GM18870 (cell line): ENCODE measurements around the gene PRSS36.
"Not testable (repeated sequence)": the region's sequence is repeated elsewhere in the genome, so short reads cannot be mapped to it uniquely, and the experiment has no call there.

Experiments
- ATAC-seq: cut with Tn5 transposase; IDR thresholded peaks from one replicate; pipeline ENCODE4 v1.9.1; 2021; ENCODE audit warnings: moderate library complexity; ENCODE audit not compliant: unreplicated experiment

The PRSS36 gene

GRCh38 chr16:31142109-31143010 lies 7.5 kb downstream of the PRSS36 start:
- peak; percentile 66 for ATAC-seq

GRCh38 chr16:31141489-31142108 lies 8.3 kb downstream of the PRSS36 start:
- peak; percentile 20 for ATAC-seq

- ATAC-seq, result not testable (repeated sequence)
Observed at GRCh38 chr16:31141071-31141469, 8.8 kb downstream of the PRSS36 start.

GRCh38 chr16:31138621-31139578 lies 11.0 kb downstream of the PRSS36 start:
- ATAC-seq, result no peak

GRCh38 chr16:31136822-31137499 lies 12.9 kb downstream of the PRSS36 start:
- ATAC-seq, result not testable (repeated sequence)

GRCh38 chr16:31136287-31136662 lies 13.6 kb downstream of the PRSS36 start:
- ATAC-seq, result no peak

GRCh38 chr16:31135535-31136286 lies 14.2 kb downstream of the PRSS36 start, which contains the start of gene PRSS8:
Gene PRSS8, minus strand, starts transcription at chr16:31135727. Its CDS starts 229 bp downstream, at chr16:31135498.
- ATAC-seq, result no peak

- ATAC-seq, result no peak
Observed at GRCh38 chr16:31134625-31135534, 15.0 kb downstream of the PRSS36 start.

GRCh38 chr16:31134091-31134571 lies 15.7 kb downstream of the PRSS36 start:
- no peak for ATAC-seq

- no peak for ATAC-seq
Observed at GRCh38 chr16:31133046-31133501, 16.8 kb downstream of the PRSS36 start.

GRCh38 chr16:31132303-31132979 lies 17.4 kb downstream of the PRSS36 start:
- ATAC-seq, result no peak

GRCh38 chr16:31131841-31132271 lies 18.0 kb downstream of the PRSS36 start:
- ATAC-seq, result no peak

GRCh38 chr16:31131416-31131815 lies 18.4 kb downstream of the PRSS36 start:
- ATAC-seq, result no peak

- ATAC-seq, result no peak
Observed at GRCh38 chr16:31130899-31131298, 19.0 kb downstream of the PRSS36 start.

GRCh38 chr16:31130336-31130891 lies 19.5 kb downstream of the PRSS36 start:
- no peak for ATAC-seq

GRCh38 chr16:31129568-31130335 lies 20.1 kb downstream of the PRSS36 start:
- ATAC-seq, result no peak
